Testis (tissue), 3 donors: ENCODE measurements around the gene TNIP3. TPM values are rescaled to one million over a fixed set of nuclear protein-coding genes. Genes with fewer than 3 reads are reported as not detected.

Experiments used
- DNase-seq: peaks from one replicate; pipeline ENCODE4 v3.0.0-alpha.2; 2019
- H3K27ac ChIP-seq, 2 donors: fragments of 200-600 bp; sonication (generic); one replicate each; pipeline ENCODE4 v1.5.1; 2019
- H3K27me3 ChIP-seq: fragments of 200-600 bp; sonication (generic); one replicate; pipeline ENCODE4 v1.5.1; 2019
- H3K36me3 ChIP-seq: fragments of 200-600 bp; sonication (generic); one replicate; pipeline ENCODE4 v1.5.1; 2017; ENCODE audit warnings: low read depth; ENCODE audit errors: missing control alignments
- H3K4me1 ChIP-seq: fragments of 200-600 bp; sonication (generic); one replicate; pipeline ENCODE4 v1.5.1; 2019
- H3K4me3 ChIP-seq, 2 donors: fragments of 200-600 bp; sonication (generic); one replicate each; pipeline ENCODE4 v1.5.1; 2017 to 2019
- H3K9me3 ChIP-seq: fragments of 200-600 bp; sonication (generic); one replicate; pipeline ENCODE4 v1.5.1; 2017
- CTCF ChIP-seq, 3 experiments: fragments of 450-650 bp in 2 of 3; fragments of 200-600 bp in 1 of 3; sonication (generic) in 1 of 3; IDR thresholded peaks; one replicate each; pipeline ENCODE4 v1.5.1; 2016 to 2019; ENCODE audit warnings: antibody characterized with exemption in 3 of 3, mild to moderate bottlenecking in 2 of 3, moderate library complexity in 1 of 3
- POLR2A ChIP-seq: fragments of 450-650 bp; IDR thresholded peaks from one replicate; pipeline ENCODE4 v1.6.1; 2017; ENCODE audit warnings: antibody characterized with exemption, mild to moderate bottlenecking, moderate library complexity
- WGBS, 2 donors: methylation state at CpG; one replicate each; pipeline ENCODE4 v1.1.5; 2018; 5-methylcytosine and 5-hydroxymethylcytosine counted together
- intact Hi-C: fragments of 100-400 bp; cut with DNase I; formaldehyde crosslinking; loops from one replicate; pipeline ENCODE4 v1.15.1; 2023; ENCODE audit warnings: low total_unique reads
- polyA plus RNA-seq: library from polyadenylated mRNA; stranded (reverse); fragments of 350-450 nt; fragmentation: Illumina TruSeq; extraction: RNeasy Lipid Tissue Mini Kit (QIAGEN cat#74804); gene quantifications from one replicate; pipeline ENCODE4 v1.2.3, GENCODE V29; 2014; ENCODE audit warnings: low read depth, low replicate concordance; ENCODE audit not compliant: insufficient read depth
- total RNA-seq, 2 donors: library from RNA; depleted of rRNA; stranded (reverse); fragments of >200 nt; gene quantifications; one replicate each; pipeline ENCODE4 v1.2.3, GENCODE V29; 2016

The TNIP3 gene
- total and polyA plus RNA-seq, 3 donors from 2014 or later = 0.43 to 1.1 (median 0.80) TPM

GRCh38 chr4:121155893-121156292, 8.2 kb downstream of the TNIP3 start:
- Histone ChIP-seq H3K27ac (no peak overlapping the region), H3K27me3 (no peaks in the 10 kb centered on the region), H3K9me3 (no peaks in the 10 kb centered on the region), H3K4me3 (no peak overlapping the region), H3K4me1 (no peaks in the 10 kb centered on the region), H3K36me3 (no peaks in the 10 kb centered on the region)
- intact Hi-C loops = no loop called here
- WGBS, 2 donors = 39 to 49% methylated on average over 3 of the region's 3 CpGs
- no peak for DNase-seq
- no peak for TF ChIP-seq POLR2A
- no peak for TF ChIP-seq CTCF (IDR thresholded peaks at IDR 0.05)

GRCh38 chr4:121154103-121154515, 10.0 kb downstream of the TNIP3 start:
- no peak for TF ChIP-seq CTCF (IDR thresholded peaks at IDR 0.05)
- no peak overlapping the region for H3K27ac ChIP-seq
- H3K9me3 ChIP-seq = no peaks in the 10 kb centered on the region
- 85 to 86% methylated on average over 4 of the region's 4 CpGs for WGBS, 2 donors
- H3K4me3 ChIP-seq = no peak overlapping the region
- no peak for DNase-seq
- H3K27me3 ChIP-seq = no peaks in the 10 kb centered on the region
- no peaks in the 10 kb centered on the region for H3K36me3 ChIP-seq
- intact Hi-C loops = no loop called here
- H3K4me1 ChIP-seq = no peaks in the 10 kb centered on the region

- Histone ChIP-seq H3K36me3 (no peaks in the 10 kb centered on the region), H3K9me3 (no peaks in the 10 kb centered on the region), H3K27ac (no peak overlapping the region), H3K4me3 (no peak overlapping the region), H3K27me3 (no peaks in the 10 kb centered on the region), H3K4me1 (no peaks in the 10 kb centered on the region)
- no peak for DNase-seq
- no peak for TF ChIP-seq POLR2A
- no peak for TF ChIP-seq CTCF (IDR thresholded peaks at IDR 0.05)
- intact Hi-C loops = no loop called here
- 90 to 96% methylated on average over 1 of the region's 1 CpG for WGBS, 2 donors
Observed at GRCh38 chr4:121151942-121152341, 12.2 kb downstream of the TNIP3 start.

- Histone ChIP-seq H3K27me3 (no peaks in the 10 kb centered on the region), H3K4me3 (no peak overlapping the region), H3K4me1 (no peaks in the 10 kb centered on the region), H3K36me3 (no peaks in the 10 kb centered on the region), H3K27ac (no peak overlapping the region), H3K9me3 (no peaks in the 10 kb centered on the region)
- WGBS, 2 donors = 98 to 100% methylated on average over 1 of the region's 1 CpG
- intact Hi-C loops = no loop called here
- no peak for TF ChIP-seq CTCF (IDR thresholded peaks at IDR 0.05)
- no peak for TF ChIP-seq POLR2A
- no peak for DNase-seq
Observed at GRCh38 chr4:121150486-121150885, 13.6 kb downstream of the TNIP3 start.

GRCh38 chr4:121150003-121150402, 14.1 kb downstream of the TNIP3 start:
- WGBS, 2 donors = 88 to 90% methylated on average over 4 of the region's 4 CpGs
- no peaks in the 10 kb centered on the region for H3K4me1 ChIP-seq
- TF ChIP-seq CTCF (IDR thresholded peaks at IDR 0.05) = no peak
- TF ChIP-seq POLR2A = no peak
- no peak for DNase-seq
- H3K36me3 ChIP-seq = no peaks in the 10 kb centered on the region
- no peaks in the 10 kb centered on the region for H3K27me3 ChIP-seq
- no peak overlapping the region for H3K4me3 ChIP-seq
- no peaks in the 10 kb centered on the region for H3K9me3 ChIP-seq
- intact Hi-C loops = no loop called here
- no peak overlapping the region for H3K27ac ChIP-seq
